Body of pancreas (tissue), 4 donors: ENCODE data around the gene TMEM40. TPM values are rescaled to one million over a fixed set of nuclear protein-coding genes. Genes with fewer than 3 reads are reported as not detected.
A peak's percentile ranks its signal among the peaks of the same experiment; 100 is the strongest.
"Not testable (repeated sequence)": the region's sequence is repeated elsewhere in the genome, so short reads cannot be mapped to it uniquely, and the experiment has no call there.

Source experiments
- ATAC-seq: fragments of 150-250 bp; one replicate; pipeline ENCODE4 v1.9.1; 2016
- DNase-seq, 4 donors: peaks; one replicate each; pipeline ENCODE4 v3.0.0-alpha.2; 2019
- H3K27ac ChIP-seq, 4 donors: fragments of 200-600 bp; sonication (generic); 1 replicate in 3 of 4; 2 replicates in 1 of 4; pipeline versions ENCODE4 v1.5.1 to v1.6.1; 2016 to 2019; ENCODE audit warnings: mild to moderate bottlenecking in 1 of 4, mixed read lengths in 1 of 4, moderate library complexity in 1 of 4
- H3K27me3 ChIP-seq, 2 donors: fragments of 200-600 bp; sonication (generic); one replicate each; pipeline ENCODE4 v1.6.0; 2016; ENCODE audit warnings: mild to moderate bottlenecking in 1 of 2
- H3K36me3 ChIP-seq, 2 donors: fragments of 200-600 bp; sonication (generic); replicated peaks in 1 of 2; 2 replicates each; pipeline ENCODE4 v1.5.1; 2016; ENCODE audit warnings: low read depth in 2 of 2; ENCODE audit not compliant: insufficient read depth in 1 of 2
- H3K4me1 ChIP-seq: fragments of 200-600 bp; sonication (generic); one replicate; pipeline ENCODE4 v1.6.0; 2016
- H3K4me3 ChIP-seq, 2 donors: fragments of 200-600 bp; sonication (generic); 1 replicate in 1 of 2; 2 replicates in 1 of 2; pipeline ENCODE4 v1.5.1; 2016 to 2019
- H3K9me3 ChIP-seq, 3 donors: fragments of 200-600 bp; sonication (generic); 1 replicate in 2 of 3; 2 replicates in 1 of 3; pipeline ENCODE4 v1.5.1; 2016
- CTCF ChIP-seq, 7 experiments: fragments of 450-650 bp in 4 of 7; fragments of 200-600 bp in 3 of 7; sonication (generic) in 3 of 7; IDR thresholded peaks; one replicate each; pipeline ENCODE4 v1.5.1; 2016 to 2019; ENCODE audit warnings: antibody characterized with exemption in 7 of 7
- POLR2A ChIP-seq, 3 donors: fragments of 450-650 bp; IDR thresholded peaks; one replicate each; pipeline ENCODE4 v1.6.1; 2016; ENCODE audit warnings: antibody characterized with exemption in 3 of 3, mild to moderate bottlenecking in 2 of 3
- WGBS, 2 donors: methylation state at CpG; one replicate each; pipeline ENCODE4 v1.1.5; 2017; 5-methylcytosine and 5-hydroxymethylcytosine counted together
- intact Hi-C: fragments of 100-400 bp; cut with DNase I; formaldehyde crosslinking; loops from one replicate; pipeline ENCODE4 v1.15.1; 2023
- total RNA-seq, 2 donors: library from RNA; depleted of rRNA; stranded (reverse); fragments of >200 nt; gene quantifications; one replicate each; pipeline ENCODE4 v1.1.0, GENCODE V29; 2016

The TMEM40 gene
- total RNA-seq, 2 donors from 2014 or later: not detected

GRCh38 chr3:12787346-12787745 is 28.3 kb upstream of the TMEM40 start:
- TF ChIP-seq CTCF (IDR thresholded peaks at IDR 0.05): peak in 4 of 7 experiments; percentile 17 to 41 (median 27)
- ATAC-seq, H3K9me3 ChIP-seq, H3K4me3 ChIP-seq, H3K27ac ChIP-seq, H3K36me3 ChIP-seq, H3K4me1 ChIP-seq, H3K27me3 ChIP-seq, intact Hi-C loops: not testable (repeated sequence)
- DNase-seq: peak; percentile 32 to 66 (median 61)
- 18 to 47% methylated on average over 5 to 9 of the region's 9 CpGs for WGBS, 2 donors

- WGBS, 2 donors: 55 to 58% methylated on average over 4 of the region's 4 CpGs
- H3K4me1 ChIP-seq: peaks cover 5% of the 10 kb centered on the region
- intact Hi-C loops: no loop called here
Observed at GRCh38 chr3:12785096-12785495, 26.0 kb upstream of the TMEM40 start.

GRCh38 chr3:12782172-12782815 is 23.2 kb upstream of the TMEM40 start:
- WGBS, 2 donors: 50 to 53% methylated on average over 6 of the region's 6 CpGs
- intact Hi-C loops: no loop called here
- DNase-seq: peak; percentile 42 to 88 (median 49)

More at GRCh38 chr3:12785096-12785495, 26.0 kb upstream of the TMEM40 start:
- no peak for TF ChIP-seq POLR2A (IDR thresholded peaks at IDR 0.05)
- TF ChIP-seq CTCF (IDR thresholded peaks at IDR 0.05): no peak
- H3K27ac ChIP-seq: no peak overlapping the region
- H3K27me3 ChIP-seq: no peaks in the 10 kb centered on the region
- no peaks in the 10 kb centered on the region for H3K36me3 ChIP-seq
- no peak overlapping the region for H3K4me3 ChIP-seq
- H3K9me3 ChIP-seq: no peaks in the 10 kb centered on the region
- DNase-seq: no peak
- ATAC-seq: no peak

GRCh38 chr3:12780751-12781150 is 21.7 kb upstream of the TMEM40 start:
- H3K36me3 ChIP-seq: no peaks in the 10 kb centered on the region
- WGBS, 2 donors: 64 to 68% methylated on average over 4 of the region's 4 CpGs
- no peak for ATAC-seq
- DNase-seq: no peak
- TF ChIP-seq POLR2A (IDR thresholded peaks at IDR 0.05) (no peak), CTCF (IDR thresholded peaks at IDR 0.05) (no peak)
- peaks cover 5% of the 10 kb centered on the region for H3K4me1 ChIP-seq
- H3K9me3 ChIP-seq: no peaks in the 10 kb centered on the region
- intact Hi-C loops: no loop called here
- H3K4me3 ChIP-seq: no peak overlapping the region
- no peaks in the 10 kb centered on the region for H3K27me3 ChIP-seq
- H3K27ac ChIP-seq: no peak overlapping the region

More at GRCh38 chr3:12782172-12782815, 23.2 kb upstream of the TMEM40 start:
- Histone ChIP-seq H3K27me3 (no peaks in the 10 kb centered on the region), H3K27ac (no peak overlapping the region), H3K4me3 (no peak overlapping the region), H3K36me3 (no peaks in the 10 kb centered on the region), H3K9me3 (no peaks in the 10 kb centered on the region), H3K4me1 (peaks cover 5% of the 10 kb centered on the region)
- TF ChIP-seq POLR2A (IDR thresholded peaks at IDR 0.05): no peak
- no peak for TF ChIP-seq CTCF (IDR thresholded peaks at IDR 0.05)
- ATAC-seq: peak; percentile 74

- Histone ChIP-seq H3K36me3 (no peaks in the 10 kb centered on the region), H3K27me3 (no peaks in the 10 kb centered on the region), H3K4me1 (peaks cover under 1% of the 10 kb centered on the region), H3K27ac (no peak overlapping the region), H3K4me3 (no peak overlapping the region), H3K9me3 (no peaks in the 10 kb centered on the region)
- DNase-seq: no peak
- no peak for ATAC-seq
- WGBS, 2 donors: 64 to 69% methylated on average over 4 of the region's 4 CpGs
- TF ChIP-seq CTCF (IDR thresholded peaks at IDR 0.05) (no peak), POLR2A (IDR thresholded peaks at IDR 0.05) (no peak)
- intact Hi-C loops: no loop called here
Observed at GRCh38 chr3:12777171-12777570, 18.1 kb upstream of the TMEM40 start.

- H3K27me3 ChIP-seq, H3K27ac ChIP-seq, H3K4me1 ChIP-seq, intact Hi-C loops, H3K4me3 ChIP-seq, H3K36me3 ChIP-seq, H3K9me3 ChIP-seq, ATAC-seq, DNase-seq: not testable (repeated sequence)
- 57 to 63% methylated on average over 6 of the region's 6 CpGs for WGBS, 2 donors
Observed at GRCh38 chr3:12775970-12776369, 16.9 kb upstream of the TMEM40 start.
